A549 (cell line): ENCODE data around the gene C19orf25. TPM values are rescaled to one million over a fixed set of nuclear protein-coding genes. Genes with fewer than 3 reads are reported as not detected.

Experiments used
- ATAC-seq, 2 experiments: fragments of 200-7000 bp in 1 of 2; fragments of >200 bp in 1 of 2; cut with Nextera tagmentation in 1 of 2; cut with Tn5 transposase in 1 of 2; 3 replicates each; pipeline versions ENCODE4 v1.8.0 to v1.9.1; 2018 to 2020; ENCODE audit warnings: mild to moderate bottlenecking in 1 of 2, moderate library complexity in 1 of 2
- CTCF ChIA-PET: fragments of 300-600 bp; sonication (Branson Sonifier 250); formaldehyde crosslinking; extraction: SDS; loops from one replicate; lab custom pipeline; 2021; ENCODE audit warnings: antibody characterized with exemption, inconsistent platforms; lab: Yijun Ruan, JAX
- POLR2A ChIA-PET: fragments of 350-600 bp; formaldehyde crosslinking; extraction: SDS; loops from one replicate; lab custom pipeline; 2021; ENCODE audit warnings: antibody characterized with exemption, inconsistent platforms; lab: Yijun Ruan, JAX
- DNase-seq, 2 experiments: peaks; one replicate each; pipeline versions ENCODE4 v3.0.0 to v3.0.0-alpha.2; 2011 to 2016; ENCODE audit warnings: low read depth in 1 of 2, low spot score in 1 of 2
- FAIRE-seq: peaks from 2 replicates; lab custom pipeline; 2011; peaks lifted over from hg19 to GRCh38; lab: Jason Lieb, UNC
- H3K27ac ChIP-seq, 2 experiments: fragments of >200 bp; sonication (Bioruptor Twin); formaldehyde crosslinking; 3 replicates each; pipeline ENCODE4 v1.5.1; 2016 to 2017
- H3K4me1 ChIP-seq: fragments of >200 bp; sonication (Bioruptor Twin); formaldehyde crosslinking; 3 replicates; pipeline ENCODE4 v1.6.1; 2016
- H3K4me2 ChIP-seq: fragments of >200 bp; sonication (Bioruptor Twin); formaldehyde crosslinking; 3 replicates; pipeline ENCODE4 v1.6.1; 2016
- H3K4me3 ChIP-seq: fragments of >200 bp; sonication (Bioruptor Twin); formaldehyde crosslinking; 3 replicates; pipeline ENCODE4 v1.5.1; 2016
- H3K9me3 ChIP-seq: fragments of >200 bp; sonication (Bioruptor Twin); formaldehyde crosslinking; 3 replicates; pipeline ENCODE4 v1.6.1; 2016
- CEBPB ChIP-seq, 2 experiments: fragments of >200 bp in 1 of 2; sonication (Bioruptor Twin) in 1 of 2; formaldehyde crosslinking in 1 of 2; IDR thresholded peaks; 2 replicates each; pipeline ENCODE4 v1.6.1; 2012 to 2016
- CHD2 ChIP-seq: fragments of 150-350 bp; IDR thresholded peaks from 2 replicates; pipeline ENCODE4 v1.6.1; 2014; ENCODE audit warnings: low read length; ENCODE audit not compliant: partially characterized antibody
- E2F6 ChIP-seq: IDR thresholded peaks from 2 replicates; pipeline ENCODE4 v1.6.1; 2012; ENCODE audit warnings: low read depth, borderline replicate concordance
- EHF ChIP-seq: fragments of 250-450 bp; sonication (Bioruptor Pico); IDR thresholded peaks from 2 replicates; pipeline ENCODE4 v1.5.0; 2020; ENCODE audit warnings: mild to moderate bottlenecking
- HES2 ChIP-seq: fragments of >200 bp; sonication (Bioruptor Twin); formaldehyde crosslinking; IDR thresholded peaks from 2 replicates; pipeline ENCODE4 v1.6.1; 2016
- NR3C1 ChIP-seq: fragments of >200 bp; sonication (Bioruptor Twin); formaldehyde crosslinking; IDR thresholded peaks from 3 replicates; pipeline ENCODE4 v1.6.1; 2017
- POLR2A ChIP-seq: IDR thresholded peaks from 2 replicates; pipeline ENCODE4 v1.6.1; 2012; ENCODE audit warnings: mild to moderate bottlenecking, low read length
- RFX5 ChIP-seq: fragments of 450-650 bp; IDR thresholded peaks from 2 replicates; pipeline ENCODE4 v1.7.1; 2014; ENCODE audit warnings: antibody characterized with exemption, mild to moderate bottlenecking, moderate library complexity
- TP53 ChIP-seq: fragments of 250-450 bp; sonication (Bioruptor Pico); IDR thresholded peaks from 2 replicates; pipeline ENCODE4 v1.5.0; 2021; ENCODE audit warnings: mild to moderate bottlenecking, moderate library complexity
- WGBS: methylation state at CpG from one replicate; pipeline ENCODE4 v1.1.6; 2017; ENCODE audit errors: missing lambda C conversion rate; 5-methylcytosine and 5-hydroxymethylcytosine counted together
- polyA plus RNA-seq, 4 experiments: library from polyadenylated mRNA; depleted of rRNA in 3 of 4; stranded (reverse); fragments of >200 nt; fragmentation: RNase III in 1 of 4; extraction: RNeasy Plus Mini Kit Qiagen cat#74134 plus additional on column Dnase treatment in 1 of 4; gene quantifications; 2 replicates in 3 of 4; 3 replicates in 1 of 4; pipeline ENCODE4 v1.2.3, GENCODE V29; 2011 to 2017
- TF ChIP-seq, protein P1 (sequence below): fragments of 250-450 bp; sonication (Bioruptor Pico); IDR thresholded peaks from 2 replicates; pipeline ENCODE4 v1.5.0; 2020; ENCODE audit warnings: low read depth, mild to moderate bottlenecking, moderate library complexity
- TF ChIP-seq, protein P2 (sequence below): fragments of 200-600 bp; sonication (generic); IDR thresholded peaks from 2 replicates; pipeline ENCODE4 v1.6.1; 2016; ENCODE audit warnings: antibody characterized with exemption, mild to moderate bottlenecking, moderate library complexity
- TF ChIP-seq, protein P3 (sequence below): IDR thresholded peaks from 2 replicates; pipeline ENCODE4 v1.6.1; 2012
- TF ChIP-seq, protein P4 (sequence below): IDR thresholded peaks from 2 replicates; pipeline ENCODE4 v1.6.1; 2012

The C19orf25 gene
- polyA plus RNA-seq, 2 of the 4 experiments (the other 2 are of a cell fraction), result 8.2 to 20.7 TPM

DNA sequence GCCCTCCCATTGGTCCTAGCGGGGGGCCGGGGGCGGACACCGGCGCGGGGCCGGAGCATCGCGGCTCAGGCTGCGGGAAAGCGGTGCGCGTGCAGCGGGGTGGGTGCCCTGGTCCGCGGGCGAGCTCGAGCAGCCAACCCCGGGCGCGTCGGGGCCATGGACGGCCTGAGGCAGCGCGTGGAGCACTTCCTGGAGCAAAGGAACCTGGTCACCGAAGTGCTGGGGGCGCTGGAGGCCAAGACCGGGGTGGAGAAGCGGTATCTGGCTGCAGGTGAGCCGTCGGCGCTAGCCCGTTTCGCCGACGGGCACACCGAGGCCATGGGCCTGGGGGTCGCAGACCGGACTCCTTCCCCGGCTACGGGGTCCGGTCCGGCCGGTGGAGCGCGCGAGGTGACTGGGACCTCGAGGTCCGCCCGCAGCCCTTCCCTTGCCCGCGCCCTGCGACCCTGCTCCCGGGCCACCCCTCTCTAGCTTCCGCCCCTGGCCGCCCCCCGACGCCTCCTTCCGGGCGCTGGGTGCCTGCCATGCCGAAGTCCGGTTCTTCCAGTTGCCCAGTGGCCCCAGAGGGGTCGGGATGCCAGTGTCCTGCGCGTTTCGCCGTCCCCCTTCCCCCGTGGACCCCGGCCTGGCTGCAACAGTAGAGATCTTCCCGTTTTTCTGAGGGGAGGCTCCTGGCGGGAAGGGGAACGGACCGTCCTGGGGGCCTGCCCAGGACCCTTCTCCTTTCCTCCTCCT lies 12.3 kb upstream of the C19orf25 start, which contains the start of gene REEP6 (continued):
- TF ChIP-seq, protein P1, sequence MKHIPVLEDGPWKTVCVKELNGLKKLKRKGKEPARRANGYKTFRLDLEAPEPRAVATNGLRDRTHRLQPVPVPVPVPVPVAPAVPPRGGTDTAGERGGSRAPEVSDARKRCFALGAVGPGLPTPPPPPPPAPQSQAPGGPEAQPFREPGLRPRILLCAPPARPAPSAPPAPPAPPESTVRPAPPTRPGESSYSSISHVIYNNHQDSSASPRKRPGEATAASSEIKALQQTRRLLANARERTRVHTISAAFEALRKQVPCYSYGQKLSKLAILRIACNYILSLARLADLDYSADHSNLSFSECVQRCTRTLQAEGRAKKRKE, result no peak
- no peak for TF ChIP-seq CHD2

DNA sequence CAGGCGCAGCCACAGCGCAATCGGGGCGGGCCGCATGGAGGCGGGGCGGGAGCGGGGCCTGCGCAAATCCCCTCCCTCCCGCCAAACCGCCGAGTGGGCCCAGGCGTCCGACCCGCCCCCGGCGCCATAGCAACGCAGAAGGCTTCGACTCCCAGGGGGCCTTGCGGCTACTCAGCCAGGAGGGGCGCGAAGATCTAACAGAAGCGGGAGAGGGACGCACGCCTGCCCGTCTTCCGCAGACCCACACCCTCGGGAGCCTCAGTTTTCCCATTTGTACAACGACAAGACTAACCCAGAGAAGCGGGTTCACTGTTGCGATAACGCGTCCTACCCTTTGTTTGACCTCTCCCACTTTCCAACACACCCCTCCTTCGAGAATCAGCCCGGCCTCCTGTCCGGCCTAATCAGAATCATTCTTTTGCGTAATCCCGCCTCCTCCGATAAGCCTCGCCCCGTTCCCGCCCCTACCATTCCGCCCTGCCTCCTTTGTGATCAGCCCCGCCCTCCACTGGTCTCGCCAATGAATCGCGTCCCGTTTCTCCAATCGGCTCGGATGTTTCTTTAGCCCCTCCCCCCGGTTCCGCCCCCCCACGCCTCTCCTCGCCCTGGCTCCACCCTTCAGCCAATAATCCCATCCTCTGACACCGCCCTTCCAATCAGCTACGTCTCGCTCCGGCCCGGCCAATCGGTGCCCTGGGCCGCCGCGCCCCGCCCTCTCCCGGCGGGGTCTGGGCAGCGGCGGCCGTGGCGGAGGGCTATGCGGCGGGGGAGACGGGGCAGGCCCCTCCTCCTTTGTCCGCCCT lies 11.5 kb upstream of the C19orf25 start, which contains the start of gene PCSK4:
Gene PCSK4, minus strand, starts transcription at position 40 of the 803 bp plus-strand sequence. Its CDS starts 4 bp downstream, at position 36.
- peak; percentile 85 to 94 for ATAC-seq
- DNase-seq, result peak; percentile 85 to 99
- peak within 1 kb of the TSS; percentile 76 to 96 for H3K27ac ChIP-seq
- peaks cover 18% of the 10 kb centered on the region; the same call in 2 of the 3 replicates for H3K4me1 ChIP-seq
- ChIA-PET POLR2A (interaction anchor here (0.6 to 1.1 kb wide), 5 partner anchors 15 to 215 kb away, joined by 3 to 4 read pairs (median 4); partner anchors contain the start of gene FAM174C), CTCF (interaction anchor here (0.9 to 1.8 kb wide), 3 partner anchors 12 to 182 kb away, joined by 3 to 6 read pairs (median 3); no protein-coding TSS in a partner anchor)
- peak within 1 kb of the TSS; percentile 83 for H3K4me2 ChIP-seq
- 0% methylated on average over 18 of the region's 74 CpGs for WGBS
- no peaks in the 10 kb centered on the region for H3K9me3 ChIP-seq
- no peak for FAIRE-seq
- peak within 1 kb of the TSS; percentile 48 for H3K4me3 ChIP-seq
- TF ChIP-seq HES2 (no peak), NR3C1 (no peak), E2F6 (peak; percentile 67; the same call in 1 of the 2 replicates), CEBPB (IDR thresholded peaks at IDR 0.05) (peak in 1 of 2 experiments; percentile 73; a peak in 2 of 4 replicates), RFX5 (peak; percentile 69; the same call in 1 of the 2 replicates), POLR2A (peak; percentile 28; the same call in 1 of the 2 replicates), TP53 (CRISPR knock-in tag) (no peak), EHF (CRISPR knock-in tag) (no peak)
- TF ChIP-seq, protein P2, sequence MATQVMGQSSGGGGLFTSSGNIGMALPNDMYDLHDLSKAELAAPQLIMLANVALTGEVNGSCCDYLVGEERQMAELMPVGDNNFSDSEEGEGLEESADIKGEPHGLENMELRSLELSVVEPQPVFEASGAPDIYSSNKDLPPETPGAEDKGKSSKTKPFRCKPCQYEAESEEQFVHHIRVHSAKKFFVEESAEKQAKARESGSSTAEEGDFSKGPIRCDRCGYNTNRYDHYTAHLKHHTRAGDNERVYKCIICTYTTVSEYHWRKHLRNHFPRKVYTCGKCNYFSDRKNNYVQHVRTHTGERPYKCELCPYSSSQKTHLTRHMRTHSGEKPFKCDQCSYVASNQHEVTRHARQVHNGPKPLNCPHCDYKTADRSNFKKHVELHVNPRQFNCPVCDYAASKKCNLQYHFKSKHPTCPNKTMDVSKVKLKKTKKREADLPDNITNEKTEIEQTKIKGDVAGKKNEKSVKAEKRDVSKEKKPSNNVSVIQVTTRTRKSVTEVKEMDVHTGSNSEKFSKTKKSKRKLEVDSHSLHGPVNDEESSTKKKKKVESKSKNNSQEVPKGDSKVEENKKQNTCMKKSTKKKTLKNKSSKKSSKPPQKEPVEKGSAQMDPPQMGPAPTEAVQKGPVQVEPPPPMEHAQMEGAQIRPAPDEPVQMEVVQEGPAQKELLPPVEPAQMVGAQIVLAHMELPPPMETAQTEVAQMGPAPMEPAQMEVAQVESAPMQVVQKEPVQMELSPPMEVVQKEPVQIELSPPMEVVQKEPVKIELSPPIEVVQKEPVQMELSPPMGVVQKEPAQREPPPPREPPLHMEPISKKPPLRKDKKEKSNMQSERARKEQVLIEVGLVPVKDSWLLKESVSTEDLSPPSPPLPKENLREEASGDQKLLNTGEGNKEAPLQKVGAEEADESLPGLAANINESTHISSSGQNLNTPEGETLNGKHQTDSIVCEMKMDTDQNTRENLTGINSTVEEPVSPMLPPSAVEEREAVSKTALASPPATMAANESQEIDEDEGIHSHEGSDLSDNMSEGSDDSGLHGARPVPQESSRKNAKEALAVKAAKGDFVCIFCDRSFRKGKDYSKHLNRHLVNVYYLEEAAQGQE, result no peak
- TF ChIP-seq, protein P3, sequence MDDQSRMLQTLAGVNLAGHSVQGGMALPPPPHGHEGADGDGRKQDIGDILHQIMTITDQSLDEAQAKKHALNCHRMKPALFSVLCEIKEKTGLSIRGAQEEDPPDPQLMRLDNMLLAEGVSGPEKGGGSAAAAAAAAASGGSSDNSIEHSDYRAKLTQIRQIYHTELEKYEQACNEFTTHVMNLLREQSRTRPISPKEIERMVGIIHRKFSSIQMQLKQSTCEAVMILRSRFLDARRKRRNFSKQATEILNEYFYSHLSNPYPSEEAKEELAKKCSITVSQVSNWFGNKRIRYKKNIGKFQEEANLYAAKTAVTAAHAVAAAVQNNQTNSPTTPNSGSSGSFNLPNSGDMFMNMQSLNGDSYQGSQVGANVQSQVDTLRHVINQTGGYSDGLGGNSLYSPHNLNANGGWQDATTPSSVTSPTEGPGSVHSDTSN, result no peak
- TF ChIP-seq, protein P4, sequence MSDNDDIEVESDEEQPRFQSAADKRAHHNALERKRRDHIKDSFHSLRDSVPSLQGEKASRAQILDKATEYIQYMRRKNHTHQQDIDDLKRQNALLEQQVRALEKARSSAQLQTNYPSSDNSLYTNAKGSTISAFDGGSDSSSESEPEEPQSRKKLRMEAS, result 0 out of 2 replicates have a peak, but pooled peaks have one; percentile 41
